GM13976 (cell line): ENCODE measurements around the gene TMEM260.
A peak's percentile ranks its signal among the peaks of the same experiment; 100 is the strongest.

Experiments
- DNase-seq: peaks from one replicate; pipeline ENCODE4 v3.0.0; 2012; ENCODE audit warnings: low spot score
- in situ Hi-C: fragments of 300-500 bp; cut with MboI; formaldehyde crosslinking; loops from one replicate; pipeline ENCODE4 v1.12.0; 2022; ENCODE audit warnings: low sequenced_read_pairs, mixed read lengths, inconsistent platforms; ENCODE audit not compliant: unreplicated experiment
- TF ChIP-seq, protein P1 (sequence below): IDR thresholded peaks from 2 replicates; pipeline ENCODE4 v1.5.1; 2012; ENCODE audit warnings: borderline replicate concordance, mild to moderate bottlenecking; ENCODE audit not compliant: insufficient read depth; ENCODE audit errors: extremely low read depth, missing control alignments, control extremely low read depth

The TMEM260 gene

DNA sequence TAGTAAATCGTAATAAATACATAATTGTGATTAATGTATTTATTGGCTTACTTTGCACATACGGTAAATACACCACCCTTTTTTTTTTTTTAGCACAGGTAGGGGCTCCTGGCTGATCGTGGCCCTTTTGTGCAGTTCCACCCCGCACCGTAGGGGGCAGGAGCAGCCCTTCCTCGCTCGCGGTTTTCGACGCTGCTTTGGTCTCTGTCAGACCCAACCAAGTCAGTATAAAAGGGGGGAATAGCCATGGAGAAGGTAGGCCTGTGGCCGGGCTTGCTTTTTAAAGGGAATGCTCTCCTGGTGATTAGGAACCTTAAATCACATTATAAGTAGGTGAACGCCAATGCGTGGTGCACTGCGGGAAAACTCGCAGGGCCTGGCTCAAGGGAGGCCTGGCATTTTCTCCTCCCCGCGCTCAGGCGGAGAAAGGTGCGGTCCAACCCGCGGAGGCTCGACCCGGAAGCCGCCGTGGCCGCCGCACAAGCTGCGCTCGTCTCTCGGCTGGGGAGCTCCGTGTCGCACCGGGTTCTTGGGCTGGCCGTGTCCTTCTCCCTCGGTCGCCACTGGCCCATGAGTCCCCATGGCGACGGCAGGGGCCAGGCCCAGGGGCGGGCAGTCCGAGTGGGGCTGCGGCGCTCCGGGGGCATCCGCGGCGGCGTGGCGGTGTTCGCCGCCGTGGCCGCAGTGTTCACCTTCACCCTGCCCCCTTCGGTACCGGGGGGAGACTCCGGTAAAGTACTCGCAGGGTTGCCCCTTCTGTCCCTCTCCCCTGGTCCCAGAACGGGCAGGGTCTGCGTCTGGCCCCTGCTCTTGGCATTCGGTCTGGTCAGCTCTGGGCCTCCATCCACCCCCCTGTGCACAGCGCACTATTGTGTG, at the start of gene TMEM260:
Gene TMEM260 (plus strand): TSS at position 454 of the 876 bp plus-strand sequence. CDS start 117 bp downstream, at position 571.
- TF ChIP-seq, protein P1, sequence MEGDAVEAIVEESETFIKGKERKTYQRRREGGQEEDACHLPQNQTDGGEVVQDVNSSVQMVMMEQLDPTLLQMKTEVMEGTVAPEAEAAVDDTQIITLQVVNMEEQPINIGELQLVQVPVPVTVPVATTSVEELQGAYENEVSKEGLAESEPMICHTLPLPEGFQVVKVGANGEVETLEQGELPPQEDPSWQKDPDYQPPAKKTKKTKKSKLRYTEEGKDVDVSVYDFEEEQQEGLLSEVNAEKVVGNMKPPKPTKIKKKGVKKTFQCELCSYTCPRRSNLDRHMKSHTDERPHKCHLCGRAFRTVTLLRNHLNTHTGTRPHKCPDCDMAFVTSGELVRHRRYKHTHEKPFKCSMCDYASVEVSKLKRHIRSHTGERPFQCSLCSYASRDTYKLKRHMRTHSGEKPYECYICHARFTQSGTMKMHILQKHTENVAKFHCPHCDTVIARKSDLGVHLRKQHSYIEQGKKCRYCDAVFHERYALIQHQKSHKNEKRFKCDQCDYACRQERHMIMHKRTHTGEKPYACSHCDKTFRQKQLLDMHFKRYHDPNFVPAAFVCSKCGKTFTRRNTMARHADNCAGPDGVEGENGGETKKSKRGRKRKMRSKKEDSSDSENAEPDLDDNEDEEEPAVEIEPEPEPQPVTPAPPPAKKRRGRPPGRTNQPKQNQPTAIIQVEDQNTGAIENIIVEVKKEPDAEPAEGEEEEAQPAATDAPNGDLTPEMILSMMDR: peak; percentile 89
- peak; percentile 89 for DNase-seq
- in situ Hi-C loops: no loop called here

DNA sequence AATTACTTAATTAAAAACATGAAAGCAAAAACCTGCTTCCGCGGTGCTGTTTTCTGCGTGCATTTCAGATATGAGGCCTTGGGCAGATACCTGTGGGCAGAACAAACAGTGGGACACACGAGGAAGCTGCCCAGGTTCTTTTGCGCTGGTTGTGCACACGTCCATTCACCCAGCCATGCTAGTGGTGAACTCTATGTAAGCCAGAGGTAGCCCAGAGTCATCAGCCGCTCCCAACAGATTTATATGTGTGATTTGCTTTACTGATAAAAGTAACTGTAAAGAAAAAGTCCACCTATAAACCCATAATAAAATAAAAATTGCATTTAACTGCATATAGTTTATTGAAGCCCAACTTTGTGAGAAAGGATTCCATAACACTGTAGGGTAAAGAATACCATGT, 47.1 kb upstream of the TMEM260 start:
- no peak for DNase-seq
- TF ChIP-seq, protein P1: no peak
- in situ Hi-C loops: no loop called here

DNA sequence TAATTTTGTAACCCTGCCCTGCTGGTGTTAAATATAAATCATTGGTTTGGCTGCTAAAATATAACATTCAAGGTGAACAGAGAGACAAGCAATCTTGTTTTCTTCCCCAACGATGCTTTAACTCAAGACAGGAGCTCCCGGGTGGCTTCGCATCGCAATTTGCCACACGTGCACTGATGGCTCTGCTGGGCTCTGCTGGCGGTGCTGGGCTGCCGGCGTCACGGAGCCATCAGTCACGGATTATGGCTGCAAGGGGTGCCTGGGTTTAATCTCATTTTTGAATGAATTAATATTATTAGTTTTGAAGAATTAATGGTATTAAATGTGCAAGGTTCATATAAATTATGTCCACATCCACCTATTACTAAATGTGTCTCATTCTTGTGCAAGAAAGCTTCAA, 44.9 kb upstream of the TMEM260 start:
- TF ChIP-seq, protein P1: no peak
- in situ Hi-C loops: no loop called here
- no peak for DNase-seq

DNA sequence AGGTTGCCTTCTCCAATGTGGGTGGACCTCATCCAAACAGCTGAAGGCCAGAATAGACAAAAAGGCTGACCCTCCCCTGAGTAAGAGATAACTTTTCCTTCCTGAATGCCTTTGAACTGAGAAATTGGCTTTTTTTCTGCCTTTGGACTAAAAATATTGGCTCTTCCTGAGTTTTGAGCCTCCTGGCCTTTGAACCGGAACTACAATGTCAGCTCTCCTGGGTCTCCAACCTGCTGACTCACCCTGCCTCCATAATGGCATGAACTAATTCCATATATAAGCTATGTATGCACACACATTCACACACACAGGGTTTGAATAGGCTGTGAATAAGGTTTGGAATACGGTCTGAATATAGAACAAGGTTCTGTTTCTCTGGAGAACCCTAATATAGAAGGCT, 39.7 kb upstream of the TMEM260 start:
- no peak for DNase-seq
- in situ Hi-C loops: no loop called here
- TF ChIP-seq, protein P1: no peak

DNA sequence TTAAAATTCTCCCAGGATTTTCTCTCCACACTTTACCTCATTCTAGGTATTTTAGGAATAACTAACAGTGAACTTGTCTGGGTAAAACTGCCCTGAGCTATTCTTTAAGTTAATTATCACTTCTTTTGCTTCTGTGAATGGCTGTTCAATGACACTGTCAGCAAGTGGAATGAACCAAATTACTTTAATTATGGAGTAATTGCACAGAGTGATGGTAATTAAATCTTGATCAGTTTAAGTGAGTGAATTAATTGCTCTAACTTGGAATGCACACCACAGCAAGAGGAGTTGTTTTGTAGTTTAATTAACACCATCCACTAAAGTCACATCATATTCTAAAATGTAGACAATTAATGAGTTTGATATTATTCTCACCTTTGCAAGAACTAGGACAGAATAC, 36.2 kb upstream of the TMEM260 start:
- no peak for DNase-seq
- in situ Hi-C loops: no loop called here
- TF ChIP-seq, protein P1: no peak

DNA sequence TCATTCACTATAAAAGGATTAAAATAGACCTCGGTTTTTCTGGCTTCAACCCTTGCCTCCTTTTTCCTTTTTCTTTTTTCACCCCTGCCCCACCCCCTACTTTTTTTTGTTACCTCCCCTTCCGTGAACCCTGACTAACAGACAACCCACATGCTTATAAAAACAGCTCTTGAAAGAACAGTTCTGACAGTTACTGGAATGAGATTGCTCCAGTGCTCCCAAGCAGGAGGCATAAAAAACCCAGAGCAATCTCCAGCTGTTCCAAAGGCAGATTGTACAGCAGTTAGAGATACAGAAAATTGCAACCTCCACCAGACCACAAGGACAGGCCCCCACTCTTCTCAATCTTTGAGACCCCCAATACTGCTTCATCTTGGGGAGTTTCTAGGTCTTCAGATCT, 29.9 kb upstream of the TMEM260 start:
- TF ChIP-seq, protein P1: no peak
- DNase-seq: no peak
- in situ Hi-C loops: no loop called here
